ENCODE data around the gene EHD4. TPM values are rescaled to one million over a fixed set of nuclear protein-coding genes. Genes with fewer than 3 reads are reported as not detected.

EHD4 gene
- polyA plus RNA-seq, 1 donor: 13.2 TPM

GRCh38 chr15:41919201-41919820, 53.0 kb downstream of the EHD4 start:
- DNase-seq: no peak

GRCh38 chr15:41918506-41919126, 53.7 kb downstream of the EHD4 start:
- DNase-seq: no peak

- no peak for DNase-seq
Measured at GRCh38 chr15:41917767-41918430, 54.5 kb downstream of the EHD4 start.

- DNase-seq: no peak
Measured at GRCh38 chr15:41915255-41915994, 56.9 kb downstream of the EHD4 start.

- DNase-seq: no peak
Measured at GRCh38 chr15:41914411-41914810, 57.9 kb downstream of the EHD4 start.

- no peak for DNase-seq
Measured at GRCh38 chr15:41913256-41913655, 59.1 kb downstream of the EHD4 start.

GRCh38 chr15:41911691-41912345, 60.5 kb downstream of the EHD4 start:
- DNase-seq: no peak

- DNase-seq: no peak
Measured at GRCh38 chr15:41908736-41909461, 63.5 kb downstream of the EHD4 start.

GRCh38 chr15:41907141-41907540, 65.2 kb downstream of the EHD4 start:
- DNase-seq: no peak

GRCh38 chr15:41906608-41907007, 65.7 kb downstream of the EHD4 start:
- no peak for DNase-seq

GRCh38 chr15:41905036-41905793, 67.1 kb downstream of the EHD4 start:
- no peak for DNase-seq

GRCh38 chr15:41904541-41905005, 67.8 kb downstream of the EHD4 start:
- DNase-seq: peak; percentile 77

GRCh38 chr15:41903782-41904181, 68.6 kb downstream of the EHD4 start:
- no peak for DNase-seq

- no peak for DNase-seq
Measured at GRCh38 chr15:41901431-41901830, 70.9 kb downstream of the EHD4 start.

GRCh38 chr15:41900526-41901380, 71.6 kb downstream of the EHD4 start:
- DNase-seq: no peak

GRCh38 chr15:41899854-41900442, 72.4 kb downstream of the EHD4 start:
- no peak for DNase-seq

GRCh38 chr15:41897363-41897799, 75.0 kb downstream of the EHD4 start:
- DNase-seq: peak; percentile 61

GRCh38 chr15:41896566-41896965, 75.8 kb downstream of the EHD4 start:
- no peak for DNase-seq

GRCh38 chr15:41895957-41896356, 76.4 kb downstream of the EHD4 start:
- DNase-seq: no peak

Measured in left kidney (tissue), 2 donors.